K562 (cell line): ENCODE results near the gene SPRN. TPM values are rescaled to one million over a fixed set of nuclear protein-coding genes. Genes with fewer than 3 reads are reported as not detected.

ENCODE experiments used
- ATAC-seq: fragments of 200-7000 bp; cut with Tn5 transposase; 3 replicates; pipeline ENCODE4 v1.9.1; 2020; ENCODE audit warnings: moderate library complexity
- BruUV-seq: library from RNA; stranded (reverse); fragments of 400-500 nt; replicated peaks from 2 replicates; lab custom pipeline; 2021; lab: Mats Ljungman, UMichigan
- CTCF ChIA-PET: fragments of 300-600 bp; formaldehyde crosslinking; extraction: SDS; loops from one replicate; lab custom pipeline; 2021; ENCODE audit warnings: low intra/inter-chr PET ratio; lab: Yijun Ruan, JAX
- POLR2A ChIA-PET: fragments of 300-600, 350-650 bp; sonication (Branson Sonifier 250); formaldehyde crosslinking; extraction: SDS; loops from one replicate; lab custom pipeline; 2021; ENCODE audit warnings: antibody characterized with exemption, inconsistent platforms; lab: Yijun Ruan, JAX
- DNase-seq, 4 experiments: peaks; one replicate each; pipeline versions ENCODE4 v3.0.0 to v3.0.0-alpha.2; 2011 to 2018; ENCODE audit warnings: low spot score in 3 of 4, mixed read lengths in 3 of 4; ENCODE audit errors: extremely low read depth in 1 of 4
- FAIRE-seq: peaks from 2 replicates; lab custom pipeline; 2011; peaks lifted over from hg19 to GRCh38; lab: Jason Lieb, UNC
- H2AFZ ChIP-seq: 2 replicates; pipeline ENCODE4 v1.6.0; 2011; ENCODE audit warnings: low read depth, low read length, control low read depth, inconsistent platforms
- H3K27ac ChIP-seq: fragments of 200-600 bp; 3 replicates; pipeline ENCODE4 v1.8.0; 2011; ENCODE audit warnings: low read depth, mild to moderate bottlenecking, control low read depth, inconsistent platforms, low read length, moderate library complexity, mixed read lengths; ENCODE audit errors: extremely low read depth
- H3K27me3 ChIP-seq, 2 experiments: fragments of 300-600 bp in 1 of 2; 2 replicates in 1 of 2; 3 replicates in 1 of 2; pipeline versions ENCODE4 v1.6.0 to v1.8.0; 2011; ENCODE audit warnings: inconsistent platforms in 2 of 2, low read length in 2 of 2, mild to moderate bottlenecking in 1 of 2, mixed read lengths in 1 of 2, moderate library complexity in 1 of 2; ENCODE audit not compliant: control insufficient read depth in 2 of 2, insufficient read depth in 2 of 2
- H3K36me3 ChIP-seq: fragments of 300-600 bp; 3 replicates; pipeline ENCODE4 v1.8.0; 2011; ENCODE audit warnings: mild to moderate bottlenecking, low read length, inconsistent platforms; ENCODE audit not compliant: control insufficient read depth, insufficient read depth
- H3K4me1 ChIP-seq, 2 experiments: fragments of 200-600 bp in 1 of 2; replicated peaks in 1 of 2; 2 replicates in 1 of 2; 3 replicates in 1 of 2; pipeline versions ENCODE4 v1.5.1 to v1.8.0; 2011; ENCODE audit warnings: inconsistent platforms in 2 of 2, low read length in 2 of 2, mild to moderate bottlenecking in 1 of 2, mixed read lengths in 1 of 2, moderate library complexity in 1 of 2; ENCODE audit not compliant: control insufficient read depth in 2 of 2, insufficient read depth in 2 of 2
- H3K4me2 ChIP-seq: 2 replicates; pipeline ENCODE4 v1.6.1; 2011; ENCODE audit warnings: low read length, control low read depth, inconsistent platforms, mixed read lengths; ENCODE audit not compliant: insufficient read depth
- H3K4me3 ChIP-seq: fragments of 200-600 bp; sonication (generic), shearing (Covaris generic); 2 replicates; pipeline ENCODE4 v1.5.1; 2016; ENCODE audit warnings: control low read depth, inconsistent platforms
- H3K79me2 ChIP-seq: fragments of 200-600 bp; 3 replicates; pipeline ENCODE4 v1.8.0; 2011; ENCODE audit warnings: low read length, inconsistent platforms; ENCODE audit not compliant: control insufficient read depth, insufficient read depth
- H3K9ac ChIP-seq, 2 experiments: 2 replicates each; pipeline versions ENCODE4 v1.6.0 to v1.6.1; 2011; ENCODE audit warnings: low read depth in 2 of 2, low read length in 2 of 2, control low read depth in 1 of 2, inconsistent platforms in 1 of 2, mild to moderate bottlenecking in 1 of 2, mixed read lengths in 1 of 2; ENCODE audit not compliant: insufficient read depth in 1 of 2
- H3K9me1 ChIP-seq: one replicate; pipeline ENCODE4 v1.6.0; 2011; ENCODE audit warnings: inconsistent platforms, mild to moderate bottlenecking, low read length, moderate library complexity; ENCODE audit not compliant: control insufficient read depth, insufficient read depth
- H3K9me3 ChIP-seq: replicated peaks from 2 replicates; pipeline ENCODE4 v1.5.1; 2011; ENCODE audit warnings: low read depth, low read length, inconsistent platforms; ENCODE audit not compliant: control insufficient read depth, insufficient read depth
- H4K20me1 ChIP-seq: replicated peaks from 2 replicates; pipeline ENCODE4 v1.6.1; 2011; ENCODE audit warnings: low read length, inconsistent platforms, mixed read lengths; ENCODE audit not compliant: control insufficient read depth, insufficient read depth
- CBX5 ChIP-seq: IDR thresholded peaks from 2 replicates; pipeline ENCODE4 v1.6.1; 2014; ENCODE audit warnings: low read depth, borderline replicate concordance
- E2F3 ChIP-seq: fragments of 250-450 bp; sonication (Bioruptor Pico); IDR thresholded peaks from 2 replicates; pipeline ENCODE4 v1.4.0; 2020; ENCODE audit warnings: mild to moderate bottlenecking
- HDAC2 ChIP-seq: fragments of 450-650 bp; IDR thresholded peaks from 2 replicates; pipeline ENCODE4 v1.6.1; 2016; ENCODE audit warnings: mild to moderate bottlenecking
- HEY1 ChIP-seq: fragments of 250-450 bp; sonication (Bioruptor Pico); IDR thresholded peaks from 2 replicates; pipeline ENCODE4 v1.5.0; 2020; ENCODE audit warnings: mild to moderate bottlenecking, moderate library complexity, borderline replicate concordance
- HNRNPH1 ChIP-seq: fragments of 200-400 bp; formaldehyde crosslinking; optimal IDR thresholded peaks from 2 replicates; pipeline ENCODE3; 2017; ENCODE audit warnings: low read depth, mild to moderate bottlenecking, low read length, moderate library complexity
- KDM1A ChIP-seq, 2 experiments: fragments of 450-650 bp; IDR thresholded peaks; 2 replicates each; pipeline ENCODE4 v1.6.1; 2016; ENCODE audit warnings: mild to moderate bottlenecking in 2 of 2
- NCOA2 ChIP-seq, 2 experiments: fragments of 450-650 bp; IDR thresholded peaks; 2 replicates each; pipeline ENCODE4 v1.6.1; 2018; ENCODE audit warnings: mild to moderate bottlenecking in 2 of 2, moderate library complexity in 1 of 2; ENCODE audit not compliant: partially characterized antibody in 2 of 2
- RERE ChIP-seq: sonication (generic); formaldehyde crosslinking; IDR thresholded peaks from 2 replicates; pipeline ENCODE4 v1.8.0; 2023; ENCODE audit warnings: missing genetic modification reagents, mild to moderate bottlenecking, borderline replicate concordance
- RNF2 ChIP-seq: sonication (generic); IDR thresholded peaks from 2 replicates; pipeline ENCODE4 v1.6.1; 2016
- ZBTB26 ChIP-seq: fragments of 450-650 bp; formaldehyde crosslinking; IDR thresholded peaks from 2 replicates; pipeline ENCODE4 v1.4.0; 2022; ENCODE audit warnings: missing genetic modification characterization
- ZFX ChIP-seq: sonication (generic); formaldehyde crosslinking; IDR thresholded peaks from 2 replicates; pipeline ENCODE4 v1.8.0; 2022; ENCODE audit warnings: mild to moderate bottlenecking, missing genetic modification reagents, moderate library complexity
- ZNF23 ChIP-seq: fragments of 250-450 bp; sonication (Bioruptor Pico); IDR thresholded peaks from 2 replicates; pipeline ENCODE4 v1.4.0; 2020; ENCODE audit warnings: mild to moderate bottlenecking
- ZNF347 ChIP-seq: fragments of 450-650 bp; formaldehyde crosslinking; IDR thresholded peaks from 2 replicates; pipeline ENCODE4 v1.4.0; 2020; ENCODE audit warnings: low read depth, mild to moderate bottlenecking, moderate library complexity
- ZNF655 ChIP-seq: fragments of 250-450 bp; sonication (Bioruptor Pico); IDR thresholded peaks from 2 replicates; pipeline ENCODE4 v1.5.0; 2021
- WGBS: fragments of 100-300 bp; shearing (Covaris generic); methylation state at CpG from one replicate; pipeline ENCODE4 v1.1.6; 2016; ENCODE audit warnings: low coverage, mixed read lengths; ENCODE audit not compliant: insufficient coverage; ENCODE audit errors: missing lambda C conversion rate; 5-methylcytosine and 5-hydroxymethylcytosine counted together
- in situ Hi-C: fragments of 300-500 bp; cut with MboI; formaldehyde crosslinking; loops from 4 replicates; pipeline ENCODE4 v1.15.0; 2018; ENCODE audit warnings: inconsistent platforms, mixed read lengths
- intact Hi-C: fragments of 100-400 bp; cut with micrococcal nuclease; formaldehyde crosslinking; loops from 2 replicates; pipeline ENCODE4 v1.14.2; 2022
- polyA plus RNA-seq, 8 experiments: library from polyadenylated mRNA; depleted of rRNA in 4 of 8; stranded (reverse) in 5 of 8; unstranded in 3 of 8; fragments of >200 nt; fragmentation: Nextera tagmentation in 2 of 8; fragmentation: Illumina TruSeq in 1 of 8; extraction: Ambion mirVana in 2 of 8; extraction: Trizol in 1 of 8; gene quantifications; 2 replicates each; pipeline versions ENCODE4 v1.2.1 to v1.2.3, GENCODE V29; 2011 to 2014; ENCODE audit warnings: inconsistent platforms in 1 of 8, missing spikeins in 1 of 8
- total RNA-seq, 7 experiments: library from RNA; depleted of rRNA in 6 of 7; stranded (reverse); fragments of >200 nt in 6 of 7; fragmentation: Illumina TruSeq in 2 of 7; extraction: Trizol in 2 of 7; gene quantifications; 2 replicates each; pipeline versions ENCODE4 v1.2.1 to v1.2.3, GENCODE V29; 2011 to 2021; ENCODE audit warnings: low replicate concordance in 1 of 7

The SPRN gene
- total and polyA plus RNA-seq, 9 of the 15 experiments (the other 6 are each of a cell fraction or from before 2014, with no cell fraction given) = 0.04 TPM; not detected in 8

DNA sequence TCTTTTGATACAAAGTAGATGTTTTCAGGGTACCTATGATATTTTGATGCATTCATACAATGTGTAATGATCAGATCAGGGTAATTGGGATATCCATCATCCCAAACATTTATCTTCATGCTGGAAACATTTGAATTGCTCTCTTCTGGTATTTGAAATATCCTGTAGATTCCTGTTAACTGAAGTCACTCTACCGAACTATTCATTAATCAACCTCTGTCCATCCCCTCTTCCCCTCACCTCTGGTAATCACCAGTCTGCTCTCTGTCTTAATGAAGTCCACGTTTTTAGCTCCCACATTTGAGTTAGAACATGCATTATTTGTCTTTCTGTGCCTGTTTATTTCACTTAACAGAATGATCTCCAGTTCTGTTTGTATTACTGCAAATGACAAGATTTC, 19.2 kb downstream of the SPRN start:
- H3K36me3 ChIP-seq = peaks cover 59% of the 10 kb centered on the region; the same call in 2 of the 3 replicates
- no peak for FAIRE-seq

More for the DNA sequence above, 19.2 kb downstream of the SPRN start:
- in situ Hi-C loops = no loop called here
- Histone ChIP-seq H3K9ac (no peak overlapping the region), H3K79me2 (peaks cover 18% of the 10 kb centered on the region), H2AFZ (no peak overlapping the region), H4K20me1 (no peaks in the 10 kb centered on the region), H3K27ac (no peak overlapping the region), H3K4me2 (no peak overlapping the region), H3K27me3 (no peaks in the 10 kb centered on the region), H3K4me1 (no peaks in the 10 kb centered on the region; a peak in 1 of 5 replicates), H3K9me3 (peaks cover 4% of the 10 kb centered on the region; the same call in 1 of the 2 replicates), H3K9me1 (no peaks in the 10 kb centered on the region), H3K4me3 (no peak overlapping the region)
- 35% methylated on average over 2 of the region's 2 CpGs for WGBS
- no peak for TF ChIP-seq CBX5
- no peak for TF ChIP-seq NCOA2 (IDR thresholded peaks at IDR 0.05; ENCODE audit: partially characterized antibody in 2 of 2)
- TF ChIP-seq RERE (CRISPR knock-in tag) = no peak
- TF ChIP-seq ZNF347 = no peak
- TF ChIP-seq ZBTB26 (CRISPR knock-in tag) = no peak
- TF ChIP-seq ZNF23 (CRISPR knock-in tag) = no peak
- TF ChIP-seq HEY1 (CRISPR knock-in tag) = no peak
- no peak for TF ChIP-seq HNRNPH1
- no peak for TF ChIP-seq RNF2
- TF ChIP-seq KDM1A (IDR thresholded peaks at IDR 0.05) = no peak
- TF ChIP-seq E2F3 = no peak
- no peak for TF ChIP-seq ZFX (CRISPR knock-in tag)
- TF ChIP-seq HDAC2 = no peak
- TF ChIP-seq ZNF655 (CRISPR knock-in tag) = no peak
- intact Hi-C loops = no loop called here
- BruUV-seq = no TSS peak
- CTCF ChIA-PET = no interaction called here
- POLR2A ChIA-PET = no interaction called here
- DNase-seq (no peak), ATAC-seq (no peak)
